ENCODE measurements around the gene ZNF385B.

GRCh38 chr2:179604598-179604997 is 256.8 kb downstream of the ZNF385B start:
- TF ChIP-seq, protein P1, sequence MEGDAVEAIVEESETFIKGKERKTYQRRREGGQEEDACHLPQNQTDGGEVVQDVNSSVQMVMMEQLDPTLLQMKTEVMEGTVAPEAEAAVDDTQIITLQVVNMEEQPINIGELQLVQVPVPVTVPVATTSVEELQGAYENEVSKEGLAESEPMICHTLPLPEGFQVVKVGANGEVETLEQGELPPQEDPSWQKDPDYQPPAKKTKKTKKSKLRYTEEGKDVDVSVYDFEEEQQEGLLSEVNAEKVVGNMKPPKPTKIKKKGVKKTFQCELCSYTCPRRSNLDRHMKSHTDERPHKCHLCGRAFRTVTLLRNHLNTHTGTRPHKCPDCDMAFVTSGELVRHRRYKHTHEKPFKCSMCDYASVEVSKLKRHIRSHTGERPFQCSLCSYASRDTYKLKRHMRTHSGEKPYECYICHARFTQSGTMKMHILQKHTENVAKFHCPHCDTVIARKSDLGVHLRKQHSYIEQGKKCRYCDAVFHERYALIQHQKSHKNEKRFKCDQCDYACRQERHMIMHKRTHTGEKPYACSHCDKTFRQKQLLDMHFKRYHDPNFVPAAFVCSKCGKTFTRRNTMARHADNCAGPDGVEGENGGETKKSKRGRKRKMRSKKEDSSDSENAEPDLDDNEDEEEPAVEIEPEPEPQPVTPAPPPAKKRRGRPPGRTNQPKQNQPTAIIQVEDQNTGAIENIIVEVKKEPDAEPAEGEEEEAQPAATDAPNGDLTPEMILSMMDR (IDR thresholded peaks at IDR 0.05; ENCODE audit: borderline replicate concordance, extremely low read depth, low read length, poor library complexity, severe bottlenecking) = no peak
- TF ChIP-seq EZH2 (IDR thresholded peaks at IDR 0.05; ENCODE audit: borderline replicate concordance, low read depth, low read length, severe bottlenecking) = no peak

All from DND-41 (cell line).